CD4-positive, alpha-beta T cell treated with Interleukin-17A for 1 hour (primary cell): ENCODE data around the gene MLKL.

Experiments
- DNase-seq: peaks from one replicate; pipeline ENCODE4 v3.0.0-alpha.2; 2020

The MLKL gene

DNA sequence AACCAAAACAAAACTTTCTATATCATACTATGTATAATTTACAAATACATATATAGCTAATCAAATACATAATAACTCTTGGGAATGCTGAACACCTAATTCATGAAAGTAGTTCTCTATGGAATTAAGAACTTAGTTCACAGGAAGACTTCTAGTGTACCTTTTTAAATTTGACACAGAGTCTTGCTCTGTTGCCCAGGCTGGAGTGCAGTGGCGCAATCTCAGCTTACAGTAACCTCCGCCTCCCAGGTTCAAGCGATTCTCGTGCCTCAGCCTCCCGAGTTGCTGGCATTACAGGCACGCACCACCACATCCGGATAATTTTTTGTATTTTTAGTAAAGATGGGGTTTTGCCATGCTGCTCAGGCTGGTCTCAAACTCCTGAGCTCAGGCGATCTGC lies 58.7 kb downstream of the MLKL start:
- DNase-seq = no peak

GRCh38 chr16:74637742-74638453 lies 62.8 kb downstream of the MLKL start:
- DNase-seq = no peak

DNA sequence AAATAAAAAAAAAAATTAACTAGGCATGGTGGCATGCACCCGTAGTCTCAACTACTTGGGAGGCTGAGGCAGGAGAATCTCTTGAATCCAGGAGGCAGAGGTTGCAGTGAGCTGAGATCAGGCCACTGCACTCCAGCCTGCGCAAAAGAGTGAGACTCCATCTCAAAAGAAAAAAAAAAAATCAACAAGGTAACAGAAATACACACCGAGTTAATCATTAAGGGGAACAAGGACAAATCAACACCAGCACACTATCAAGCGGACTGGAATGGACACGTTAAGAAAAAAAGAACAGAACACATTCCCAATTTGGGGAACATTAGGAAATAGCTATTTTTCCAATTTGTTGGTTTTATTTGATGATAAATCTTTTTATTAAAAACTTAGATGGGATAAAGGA lies 65.4 kb downstream of the MLKL start:
- DNase-seq = no peak

DNA sequence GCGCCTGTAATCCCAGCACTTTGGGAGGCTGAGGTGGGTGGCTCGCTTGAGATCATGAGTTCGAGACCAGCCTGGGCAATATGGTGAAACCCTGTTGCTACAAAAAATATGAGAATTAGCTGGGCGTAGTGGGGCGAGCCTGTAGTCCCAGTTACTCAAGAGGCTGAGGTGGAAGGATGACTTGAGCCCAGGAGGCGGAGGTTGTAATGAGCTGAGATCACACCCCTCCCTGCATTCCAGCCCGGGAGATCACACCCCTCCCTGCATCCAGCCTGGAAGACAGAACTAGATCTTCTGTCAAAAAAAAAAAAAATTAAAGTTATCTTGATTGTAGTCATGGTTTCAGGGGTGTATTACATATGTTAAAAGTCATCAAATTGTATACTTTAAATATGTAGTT lies 67.0 kb downstream of the MLKL start:
- no peak for DNase-seq

- DNase-seq = no peak
Observed at GRCh38 chr16:74627506-74628220, 73.0 kb downstream of the MLKL start.

DNA sequence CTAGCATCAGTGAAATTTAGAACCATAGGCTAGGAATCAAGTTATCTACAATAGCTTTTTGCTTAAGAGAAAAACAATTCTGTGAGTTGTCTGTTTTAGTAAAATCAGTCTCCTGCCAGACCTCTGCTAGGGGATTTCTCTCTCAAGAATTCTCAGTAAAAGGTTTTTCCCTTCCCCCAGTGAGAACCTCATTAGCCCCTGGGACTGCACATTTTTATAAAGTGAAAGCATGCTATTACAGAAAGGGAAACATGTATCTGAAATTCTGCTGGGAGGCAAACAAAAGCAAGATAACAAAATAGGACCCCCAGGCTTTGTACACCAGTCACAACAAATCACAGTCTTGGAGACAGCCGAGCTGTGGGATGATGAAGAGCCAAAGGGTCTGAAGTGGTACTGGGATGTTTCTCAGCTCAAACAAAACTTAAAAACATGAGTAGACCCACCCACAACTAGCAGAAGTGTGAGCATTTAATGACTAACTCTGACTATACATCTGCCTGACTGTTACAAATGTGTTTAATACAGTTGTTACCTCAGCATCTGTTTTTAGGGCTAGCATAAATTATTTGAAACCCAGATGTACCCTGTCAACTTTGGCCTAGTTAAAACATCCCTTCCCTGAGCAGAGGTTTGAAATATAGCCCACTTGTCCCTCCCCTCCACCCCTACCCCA lies 73.8 kb downstream of the MLKL start:
- no peak for DNase-seq

- DNase-seq = no peak
Observed at GRCh38 chr16:74625500-74626350, 74.9 kb downstream of the MLKL start.

- no peak for DNase-seq
Observed at GRCh38 chr16:74623839-74624235, 76.8 kb downstream of the MLKL start.

GRCh38 chr16:74623214-74623838 lies 77.3 kb downstream of the MLKL start:
- DNase-seq = peak; percentile 66

GRCh38 chr16:74622005-74622404 lies 78.7 kb downstream of the MLKL start:
- DNase-seq = no peak
